ENCODE data around the gene RFX1.

DNA sequence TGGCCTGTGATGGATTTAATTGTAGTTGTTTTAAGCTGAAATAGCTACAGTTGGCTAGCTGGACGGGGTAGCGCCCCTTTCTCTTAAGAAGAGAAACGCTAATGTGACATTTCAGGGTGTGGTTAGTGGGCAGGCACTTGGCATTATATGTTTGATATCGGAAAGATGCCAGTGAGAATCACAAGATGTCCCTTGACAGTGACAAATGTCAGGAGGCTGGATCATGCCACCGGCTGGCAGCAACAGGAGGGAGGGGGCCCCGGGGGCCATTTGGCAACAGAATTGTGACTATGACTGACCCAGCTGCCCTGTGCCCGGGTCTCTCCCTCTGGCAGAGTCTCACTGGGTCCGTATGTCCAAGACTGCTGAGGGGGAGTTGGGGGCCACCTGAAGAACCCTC is 49.1 kb downstream of the RFX1 start:
- TF ChIP-seq, protein P1, sequence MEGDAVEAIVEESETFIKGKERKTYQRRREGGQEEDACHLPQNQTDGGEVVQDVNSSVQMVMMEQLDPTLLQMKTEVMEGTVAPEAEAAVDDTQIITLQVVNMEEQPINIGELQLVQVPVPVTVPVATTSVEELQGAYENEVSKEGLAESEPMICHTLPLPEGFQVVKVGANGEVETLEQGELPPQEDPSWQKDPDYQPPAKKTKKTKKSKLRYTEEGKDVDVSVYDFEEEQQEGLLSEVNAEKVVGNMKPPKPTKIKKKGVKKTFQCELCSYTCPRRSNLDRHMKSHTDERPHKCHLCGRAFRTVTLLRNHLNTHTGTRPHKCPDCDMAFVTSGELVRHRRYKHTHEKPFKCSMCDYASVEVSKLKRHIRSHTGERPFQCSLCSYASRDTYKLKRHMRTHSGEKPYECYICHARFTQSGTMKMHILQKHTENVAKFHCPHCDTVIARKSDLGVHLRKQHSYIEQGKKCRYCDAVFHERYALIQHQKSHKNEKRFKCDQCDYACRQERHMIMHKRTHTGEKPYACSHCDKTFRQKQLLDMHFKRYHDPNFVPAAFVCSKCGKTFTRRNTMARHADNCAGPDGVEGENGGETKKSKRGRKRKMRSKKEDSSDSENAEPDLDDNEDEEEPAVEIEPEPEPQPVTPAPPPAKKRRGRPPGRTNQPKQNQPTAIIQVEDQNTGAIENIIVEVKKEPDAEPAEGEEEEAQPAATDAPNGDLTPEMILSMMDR (conservative IDR thresholded peaks at IDR 0.05; ENCODE audit: low read length), result no peak
- TF ChIP-seq EZH2phosphoT487 (IDR thresholded peaks at IDR 0.05; ENCODE audit: borderline replicate concordance, low read depth, low read length), result no peak

All from OCI-LY7 (cell line).